CD4-positive, alpha-beta T cell (primary cell): ENCODE data around the gene EIF4B. TPM values are rescaled to one million over a fixed set of nuclear protein-coding genes. Genes with fewer than 3 reads are reported as not detected.

Source experiments
- ATAC-seq: fragments of 200-7000 bp; cut with Tn5 transposase; one replicate; pipeline ENCODE4 v1.10.0; 2022; ENCODE audit warnings: mild to moderate bottlenecking; ENCODE audit not compliant: poor library complexity
- CTCF ChIA-PET: fragments of 350-600 bp; sonication (Branson Sonifier 250); formaldehyde crosslinking; loops from one replicate; lab custom pipeline; 2021; ENCODE audit warnings: antibody characterized with exemption, inconsistent platforms; lab: Charles Lee
- POLR2A ChIA-PET: fragments of 350-600 bp; sonication (Branson Sonifier 250); formaldehyde crosslinking; loops from one replicate; lab custom pipeline; 2021; ENCODE audit warnings: antibody characterized with exemption, inconsistent platforms; lab: Charles Lee
- DNase-seq, 14 experiments: peaks; one replicate each; pipeline ENCODE4 v3.0.0-alpha.2; 2013 to 2020; ENCODE audit warnings: mixed read lengths in 2 of 14
- H3K27ac ChIP-seq, 2 donors: one replicate each; pipeline versions ENCODE4 v1.5.1 to v1.7.0; 2013; ENCODE audit warnings: low read length in 2 of 2, low read depth in 1 of 2, mild to moderate bottlenecking in 1 of 2
- H3K27me3 ChIP-seq, 2 experiments: 1 replicate in 1 of 2; 2 replicates in 1 of 2; pipeline versions ENCODE4 v1.6.1 to v1.7.0; 2013; ENCODE audit warnings: low read length in 2 of 2, control low read depth in 1 of 2, mild to moderate bottlenecking in 1 of 2, moderate library complexity in 1 of 2; ENCODE audit not compliant: insufficient read depth in 2 of 2, control insufficient read depth in 1 of 2
- H3K36me3 ChIP-seq: one replicate; pipeline ENCODE4 v1.6.1; 2013; ENCODE audit warnings: low read length, control low read depth; ENCODE audit not compliant: insufficient read depth
- H3K4me1 ChIP-seq: one replicate; pipeline ENCODE4 v1.6.1; 2013; ENCODE audit warnings: low read length, control low read depth; ENCODE audit not compliant: insufficient read depth
- H3K4me3 ChIP-seq: one replicate; pipeline ENCODE4 v1.5.1; 2013; ENCODE audit warnings: mild to moderate bottlenecking, low read length, moderate library complexity
- H3K9me3 ChIP-seq, 2 experiments: 1 replicate in 1 of 2; 2 replicates in 1 of 2; pipeline versions ENCODE4 v1.6.1 to v1.7.0; 2013; ENCODE audit warnings: low read length in 2 of 2, mild to moderate bottlenecking in 2 of 2, control low read depth in 1 of 2, moderate library complexity in 1 of 2; ENCODE audit not compliant: control insufficient read depth in 1 of 2, insufficient read depth in 1 of 2
- H3K27ac Mint-ChIP-seq: one replicate; pipeline ENCODE4 v1.8.0; 2020; ENCODE audit warnings: mixed read lengths
- H3K27me3 Mint-ChIP-seq: one replicate; pipeline ENCODE4 v1.8.0; 2021; ENCODE audit warnings: mixed read lengths
- H3K36me3 Mint-ChIP-seq: one replicate; pipeline ENCODE4 v1.8.0; 2021; ENCODE audit warnings: low read depth, mixed read lengths
- H3K4me1 Mint-ChIP-seq: one replicate; pipeline ENCODE4 v1.8.0; 2021; ENCODE audit warnings: low read depth, mixed read lengths
- H3K4me3 Mint-ChIP-seq: one replicate; pipeline ENCODE4 v1.8.0; 2020; ENCODE audit warnings: mild to moderate bottlenecking, mixed read lengths
- H3K9me3 Mint-ChIP-seq: one replicate; pipeline ENCODE4 v1.8.0; 2020; ENCODE audit warnings: mixed read lengths
- intact Hi-C, 2 experiments: fragments of 100-400 bp; cut with DNase I in 1 of 2; cut with micrococcal nuclease in 1 of 2; formaldehyde crosslinking; loops; one replicate each; pipeline versions ENCODE4 v1.15.1 to v1.9.0; 2023 to 2025; cut with DNase I, micrococcal nuclease
- total RNA-seq, 174 experiments: library from RNA in 2 of 174; stranded (reverse) in 2 of 174; gene quantifications; one replicate each; pipeline ENCODE4 v1.2.3 and lab custom pipeline; 2021 to 2026
- TF ChIP-seq, protein P1 (sequence below): fragments of 200-600 bp; IDR thresholded peaks from one replicate; pipeline ENCODE4 v1.8.0; 2022; ENCODE audit warnings: antibody characterized with exemption, mild to moderate bottlenecking

The EIF4B gene
- total RNA-seq, 2 experiments from 2014 or later = 794 to 806 TPM

DNA sequence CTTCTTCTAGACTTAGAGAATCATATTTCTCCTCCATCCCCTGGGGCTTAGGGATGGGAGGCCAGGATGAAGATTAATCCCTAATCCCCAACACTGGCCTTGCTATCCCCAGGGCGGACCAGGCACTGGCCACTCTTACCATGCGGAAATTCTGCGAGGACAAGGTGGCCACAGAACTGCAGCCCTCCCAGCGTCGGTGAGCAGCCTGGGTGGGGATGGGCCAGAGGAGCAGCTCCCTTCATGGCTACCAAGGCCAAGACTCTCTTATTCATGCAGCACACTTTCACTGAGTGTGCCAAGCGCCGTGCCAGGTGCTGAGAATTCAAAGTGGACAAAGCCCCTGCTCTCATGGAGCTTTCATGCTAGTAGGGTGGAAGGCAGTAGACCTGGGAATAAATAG, 50.6 kb downstream of the EIF4B start:
- Mint-ChIP-seq H3K9me3 (no peaks in the 10 kb centered on the region), H3K4me1 (peaks cover 11% of the 10 kb centered on the region), H3K27ac (no peak overlapping the region), H3K4me3 (no peak overlapping the region), H3K27me3 (no peaks in the 10 kb centered on the region), H3K36me3 (no peaks in the 10 kb centered on the region)
- POLR2A ChIA-PET = interaction anchor here (1.1 kb wide), 1 partner anchor 51 kb away, joined by 3 read pairs; the partner anchor contains the start of gene EIF4B
- ATAC-seq (no peak), DNase-seq (peak in 1 of 14 experiments; percentile 5)
- TF ChIP-seq, protein P1, sequence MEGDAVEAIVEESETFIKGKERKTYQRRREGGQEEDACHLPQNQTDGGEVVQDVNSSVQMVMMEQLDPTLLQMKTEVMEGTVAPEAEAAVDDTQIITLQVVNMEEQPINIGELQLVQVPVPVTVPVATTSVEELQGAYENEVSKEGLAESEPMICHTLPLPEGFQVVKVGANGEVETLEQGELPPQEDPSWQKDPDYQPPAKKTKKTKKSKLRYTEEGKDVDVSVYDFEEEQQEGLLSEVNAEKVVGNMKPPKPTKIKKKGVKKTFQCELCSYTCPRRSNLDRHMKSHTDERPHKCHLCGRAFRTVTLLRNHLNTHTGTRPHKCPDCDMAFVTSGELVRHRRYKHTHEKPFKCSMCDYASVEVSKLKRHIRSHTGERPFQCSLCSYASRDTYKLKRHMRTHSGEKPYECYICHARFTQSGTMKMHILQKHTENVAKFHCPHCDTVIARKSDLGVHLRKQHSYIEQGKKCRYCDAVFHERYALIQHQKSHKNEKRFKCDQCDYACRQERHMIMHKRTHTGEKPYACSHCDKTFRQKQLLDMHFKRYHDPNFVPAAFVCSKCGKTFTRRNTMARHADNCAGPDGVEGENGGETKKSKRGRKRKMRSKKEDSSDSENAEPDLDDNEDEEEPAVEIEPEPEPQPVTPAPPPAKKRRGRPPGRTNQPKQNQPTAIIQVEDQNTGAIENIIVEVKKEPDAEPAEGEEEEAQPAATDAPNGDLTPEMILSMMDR = no peak
- Histone ChIP-seq H3K36me3 (no peaks in the 10 kb centered on the region), H3K4me1 (peaks cover 20% of the 10 kb centered on the region), H3K27ac (no peak overlapping the region), H3K9me3 (no peaks in the 10 kb centered on the region), H3K4me3 (no peak overlapping the region), H3K27me3 (no peaks in the 10 kb centered on the region)
- CTCF ChIA-PET = interaction anchor here (1.2 to 4.0 kb wide), 2 partner anchors 9 kb away, joined by 3 to 28 read pairs; no protein-coding TSS in a partner anchor
- intact Hi-C loops = no loop called here

DNA sequence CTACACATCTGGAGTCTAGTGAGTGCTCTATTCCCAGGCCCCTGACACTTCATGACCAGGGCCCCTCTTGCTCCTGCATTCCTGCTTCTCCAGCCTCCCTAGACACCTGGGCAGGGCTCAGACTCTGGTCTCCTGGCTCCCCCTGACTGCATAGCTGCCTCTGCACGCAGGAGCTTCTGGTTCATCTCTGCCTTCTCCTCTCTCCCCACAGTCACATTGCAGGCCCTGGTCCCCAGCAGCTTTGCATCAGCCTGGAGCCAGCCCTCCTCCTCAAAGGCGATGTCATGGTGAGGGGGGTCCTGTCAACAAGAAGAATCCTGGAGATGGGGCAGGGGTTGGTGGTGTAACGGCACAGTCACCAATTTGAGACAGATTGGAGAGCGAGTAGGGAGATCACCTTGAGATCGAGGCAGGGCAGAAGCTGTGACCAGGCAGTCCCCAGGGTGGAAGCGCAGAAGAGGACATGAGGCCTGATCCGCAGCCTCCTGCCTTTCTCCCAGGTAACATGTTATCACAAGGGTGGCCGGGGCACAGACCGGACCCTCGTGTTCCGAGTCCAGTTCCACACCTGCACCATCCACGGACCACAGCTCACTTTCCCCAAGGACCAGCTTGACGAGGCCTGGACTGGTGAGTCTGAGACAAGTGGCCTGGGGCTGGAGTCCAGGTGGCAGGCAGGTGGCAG, 51.7 kb downstream of the EIF4B start:
- H3K36me3 Mint-ChIP-seq = no peaks in the 10 kb centered on the region
- H3K27me3 Mint-ChIP-seq = no peaks in the 10 kb centered on the region
- Histone ChIP-seq H3K36me3 (no peaks in the 10 kb centered on the region), H3K9me3 (no peaks in the 10 kb centered on the region), H3K4me1 (peaks cover 20% of the 10 kb centered on the region), H3K4me3 (no peak overlapping the region), H3K27me3 (no peaks in the 10 kb centered on the region), H3K27ac (no peak overlapping the region)
- H3K27ac Mint-ChIP-seq = no peak overlapping the region
- peaks cover 11% of the 10 kb centered on the region for H3K4me1 Mint-ChIP-seq
- no peak overlapping the region for H3K4me3 Mint-ChIP-seq
- peak in 1 of 14 experiments; percentile 0 for DNase-seq
- intact Hi-C loops = no loop called here
- CTCF ChIA-PET = no interaction called here
- H3K9me3 Mint-ChIP-seq = no peaks in the 10 kb centered on the region
- TF ChIP-seq, protein P1 = no peak
- ATAC-seq = no peak
- POLR2A ChIA-PET = interaction anchor here (0.8 to 1.4 kb wide), 2 partner anchors 21 to 41 kb away, joined by 3 to 4 read pairs; partner anchors contain the start of gene SPRYD3

DNA sequence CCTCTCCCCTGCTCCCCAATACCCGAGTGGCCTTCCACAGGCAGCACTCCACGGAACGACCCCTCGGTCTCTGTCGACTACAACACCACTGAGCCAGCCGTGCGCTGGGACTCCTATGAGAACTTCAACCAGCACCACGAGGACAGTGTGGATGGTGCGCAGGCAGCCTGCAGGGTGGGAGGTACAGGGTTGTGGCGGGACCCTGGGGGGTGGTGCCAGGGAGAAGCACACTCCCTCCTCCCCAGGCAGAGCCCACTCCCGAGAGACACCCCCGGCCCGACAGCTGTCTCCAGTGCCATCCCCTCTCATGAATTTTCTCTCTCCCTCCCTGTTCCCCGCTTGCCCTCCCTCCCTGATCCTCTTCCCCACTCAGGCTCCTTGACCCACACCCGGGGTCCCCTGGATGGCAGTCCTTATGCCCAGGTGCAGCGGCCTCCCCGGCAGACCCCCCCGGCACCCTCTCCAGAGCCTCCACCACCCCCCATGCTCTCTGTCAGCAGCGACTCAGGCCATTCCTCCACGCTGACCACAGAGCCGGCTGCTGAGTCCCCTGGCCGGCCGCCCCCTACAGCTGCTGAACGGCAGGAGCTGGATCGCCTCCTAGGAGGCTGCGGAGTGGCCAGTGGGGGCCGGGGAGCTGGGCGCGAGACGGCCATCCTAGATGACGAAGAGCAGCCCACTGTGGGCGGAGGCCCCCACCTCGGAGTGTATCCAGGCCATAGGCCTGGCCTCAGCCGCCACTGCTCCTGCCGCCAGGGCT, 52.6 kb downstream of the EIF4B start:
- intact Hi-C loops = no loop called here
- no peaks in the 10 kb centered on the region for H3K27me3 Mint-ChIP-seq
- CTCF ChIA-PET = no interaction called here

More for the DNA sequence above, 52.6 kb downstream of the EIF4B start:
- Histone ChIP-seq H3K27me3 (no peaks in the 10 kb centered on the region), H3K9me3 (no peaks in the 10 kb centered on the region), H3K4me1 (peaks cover 13% of the 10 kb centered on the region), H3K27ac (no peak overlapping the region), H3K4me3 (no peak overlapping the region), H3K36me3 (peaks cover 4% of the 10 kb centered on the region)
- peaks cover 6% of the 10 kb centered on the region for H3K4me1 Mint-ChIP-seq
- no peaks in the 10 kb centered on the region for H3K9me3 Mint-ChIP-seq
- peaks cover 5% of the 10 kb centered on the region for H3K36me3 Mint-ChIP-seq
- ATAC-seq (no peak), DNase-seq (no peak)
- TF ChIP-seq, protein P1 = no peak
- POLR2A ChIA-PET = interaction anchor here (1.4 kb wide), 1 partner anchor 20 kb away, joined by 4 read pairs; the partner anchor contains the start of gene SPRYD3
- no peak overlapping the region for H3K27ac Mint-ChIP-seq
- no peak overlapping the region for H3K4me3 Mint-ChIP-seq
